Measurements from ENCODE around the gene MED25.

DNA sequence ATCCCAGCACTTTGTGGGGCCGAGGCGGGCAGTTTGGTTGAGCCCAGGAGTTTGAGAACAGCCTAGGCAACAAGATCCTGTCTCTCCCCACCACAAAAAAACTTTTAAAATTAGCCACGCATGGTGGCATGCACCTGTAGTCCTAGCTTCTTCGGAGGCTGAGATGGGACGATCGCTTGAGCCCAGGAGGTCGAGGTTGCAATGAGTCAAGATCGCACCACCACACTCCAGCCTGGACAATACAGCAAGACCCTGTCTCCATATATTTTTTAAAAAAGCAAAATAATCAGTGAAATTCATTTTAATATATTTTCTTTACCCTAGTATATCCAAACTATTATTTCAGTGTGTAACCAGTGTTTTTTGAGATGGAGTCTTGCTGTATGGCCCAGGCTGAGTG lies 43.1 kb upstream of the MED25 start:
- TF ChIP-seq CTCF (conservative IDR thresholded peaks at IDR 0.05; ENCODE audit: low read depth, low read length) = no peak
- TF ChIP-seq EZH2phosphoT487 (IDR thresholded peaks at IDR 0.05; ENCODE audit: borderline replicate concordance, low read length) = no peak
